SK-N-SH treated with all-trans-retinoic acid at 6 μM for 48 hours (cell line): Measurements from ENCODE around the gene OXTR.

ENCODE experiments used
- ATAC-seq: fragments of 200-7000 bp; cut with Tn5 transposase; 3 replicates; pipeline ENCODE4 v1.9.1; 2020; ENCODE audit warnings: mild to moderate bottlenecking, moderate library complexity
- CREB5 ChIP-seq: fragments of 250-450 bp; sonication (Bioruptor Pico); IDR thresholded peaks from 2 replicates; pipeline ENCODE4 v1.5.1; 2020; ENCODE audit warnings: low read depth, mild to moderate bottlenecking, moderate library complexity
- ISL1 ChIP-seq: fragments of 250-450 bp; sonication (Bioruptor Pico); IDR thresholded peaks from 2 replicates; pipeline ENCODE4 v2.1.2; 2022; ENCODE audit warnings: mild to moderate bottlenecking, moderate library complexity
- OSR1 ChIP-seq: fragments of 250-450 bp; sonication (Bioruptor Pico); IDR thresholded peaks from 2 replicates; pipeline ENCODE4 v1.8.0; 2022; ENCODE audit warnings: moderate library complexity, mild to moderate bottlenecking, inconsistent platforms
- PPARA ChIP-seq: fragments of 250-450 bp; sonication (Bioruptor Pico); IDR thresholded peaks from 2 replicates; pipeline ENCODE4 v1.5.0; 2020; ENCODE audit warnings: mild to moderate bottlenecking, borderline replicate concordance
- RARB ChIP-seq: fragments of 250-450 bp; sonication (Bioruptor Pico); IDR thresholded peaks from 2 replicates; pipeline ENCODE4 v1.8.0; 2021; ENCODE audit warnings: mild to moderate bottlenecking, moderate library complexity
- SNAI2 ChIP-seq: fragments of 250-450 bp; sonication (Bioruptor Pico); IDR thresholded peaks from 2 replicates; pipeline ENCODE4 v1.5.0; 2020; ENCODE audit warnings: mild to moderate bottlenecking, moderate library complexity
- TCF4 ChIP-seq: fragments of 250-450 bp; sonication (Bioruptor Pico); IDR thresholded peaks from 2 replicates; pipeline ENCODE4 v1.8.0; 2021; ENCODE audit warnings: mild to moderate bottlenecking, moderate library complexity, borderline replicate concordance
- TOX ChIP-seq: fragments of 250-450 bp; sonication (Bioruptor Pico); IDR thresholded peaks from 2 replicates; pipeline ENCODE4 v1.8.0; 2021; ENCODE audit warnings: mild to moderate bottlenecking, moderate library complexity, borderline replicate concordance
- TSHZ2 ChIP-seq: fragments of 250-450 bp; sonication (Bioruptor Pico); IDR thresholded peaks from 2 replicates; pipeline ENCODE4 v1.5.0; 2020; ENCODE audit warnings: mild to moderate bottlenecking, moderate library complexity
- ZC3H10 ChIP-seq: fragments of 250-450 bp; sonication (Bioruptor Pico); IDR thresholded peaks from 2 replicates; pipeline ENCODE4 v1.5.1; 2021; ENCODE audit warnings: mild to moderate bottlenecking, moderate library complexity
- ZNF565 ChIP-seq: fragments of 450-650 bp; formaldehyde crosslinking; conservative IDR thresholded peaks from 2 replicates; pipeline ENCODE4 v1.5.0; 2020; ENCODE audit warnings: low read depth, mild to moderate bottlenecking, moderate library complexity
- ZNF70 ChIP-seq: fragments of 450-650 bp; formaldehyde crosslinking; IDR thresholded peaks from 2 replicates; pipeline ENCODE4 v1.5.0; 2020; ENCODE audit warnings: mild to moderate bottlenecking, moderate library complexity
- ZNF8 ChIP-seq: fragments of 450-650 bp; formaldehyde crosslinking; IDR thresholded peaks from 2 replicates; pipeline ENCODE4 v1.5.0; 2020; ENCODE audit warnings: mild to moderate bottlenecking, moderate library complexity
- TF ChIP-seq, protein P1 (sequence below): fragments of 250-450 bp; sonication (Bioruptor Pico); IDR thresholded peaks from 2 replicates; pipeline ENCODE4 v1.5.1; 2021; ENCODE audit warnings: mild to moderate bottlenecking, moderate library complexity
- TF ChIP-seq, protein P2 (sequence below): fragments of 250-450 bp; sonication (Bioruptor Pico); IDR thresholded peaks from 2 replicates; pipeline ENCODE4 v1.8.0; 2020; ENCODE audit warnings: mild to moderate bottlenecking, moderate library complexity, borderline replicate concordance

OXTR gene

DNA sequence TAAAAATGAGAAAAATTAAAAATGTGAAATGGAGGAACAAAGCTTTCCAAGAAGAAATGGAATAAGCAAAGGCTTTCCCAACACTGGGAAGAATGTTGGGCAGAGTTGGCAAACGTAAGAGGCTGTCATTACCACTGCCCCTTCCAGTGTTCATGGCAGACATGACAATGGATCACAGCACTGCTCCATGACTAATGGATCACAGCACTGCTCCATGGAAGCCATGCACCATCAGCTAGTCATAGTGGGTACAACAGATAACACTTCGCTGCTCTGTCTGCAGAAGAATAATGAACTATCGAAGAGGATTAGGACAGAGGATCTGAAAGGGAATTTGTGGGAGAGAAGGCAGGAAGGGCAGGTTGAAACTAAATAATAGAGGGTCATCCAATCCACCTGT lies 30.8 kb downstream of the OXTR start:
- no peak for ATAC-seq
- TF ChIP-seq OSR1 (CRISPR knock-in tag) (no peak), RARB (no peak), CREB5 (no peak), ISL1 (CRISPR knock-in tag) (no peak)
- TF ChIP-seq, protein P1, sequence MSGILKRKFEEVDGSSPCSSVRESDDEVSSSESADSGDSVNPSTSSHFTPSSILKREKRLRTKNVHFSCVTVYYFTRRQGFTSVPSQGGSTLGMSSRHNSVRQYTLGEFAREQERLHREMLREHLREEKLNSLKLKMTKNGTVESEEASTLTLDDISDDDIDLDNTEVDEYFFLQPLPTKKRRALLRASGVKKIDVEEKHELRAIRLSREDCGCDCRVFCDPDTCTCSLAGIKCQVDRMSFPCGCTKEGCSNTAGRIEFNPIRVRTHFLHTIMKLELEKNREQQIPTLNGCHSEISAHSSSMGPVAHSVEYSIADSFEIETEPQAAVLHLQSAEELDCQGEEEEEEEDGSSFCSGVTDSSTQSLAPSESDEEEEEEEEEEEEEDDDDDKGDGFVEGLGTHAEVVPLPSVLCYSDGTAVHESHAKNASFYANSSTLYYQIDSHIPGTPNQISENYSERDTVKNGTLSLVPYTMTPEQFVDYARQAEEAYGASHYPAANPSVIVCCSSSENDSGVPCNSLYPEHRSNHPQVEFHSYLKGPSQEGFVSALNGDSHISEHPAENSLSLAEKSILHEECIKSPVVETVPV: no peak
- TF ChIP-seq, protein P2, sequence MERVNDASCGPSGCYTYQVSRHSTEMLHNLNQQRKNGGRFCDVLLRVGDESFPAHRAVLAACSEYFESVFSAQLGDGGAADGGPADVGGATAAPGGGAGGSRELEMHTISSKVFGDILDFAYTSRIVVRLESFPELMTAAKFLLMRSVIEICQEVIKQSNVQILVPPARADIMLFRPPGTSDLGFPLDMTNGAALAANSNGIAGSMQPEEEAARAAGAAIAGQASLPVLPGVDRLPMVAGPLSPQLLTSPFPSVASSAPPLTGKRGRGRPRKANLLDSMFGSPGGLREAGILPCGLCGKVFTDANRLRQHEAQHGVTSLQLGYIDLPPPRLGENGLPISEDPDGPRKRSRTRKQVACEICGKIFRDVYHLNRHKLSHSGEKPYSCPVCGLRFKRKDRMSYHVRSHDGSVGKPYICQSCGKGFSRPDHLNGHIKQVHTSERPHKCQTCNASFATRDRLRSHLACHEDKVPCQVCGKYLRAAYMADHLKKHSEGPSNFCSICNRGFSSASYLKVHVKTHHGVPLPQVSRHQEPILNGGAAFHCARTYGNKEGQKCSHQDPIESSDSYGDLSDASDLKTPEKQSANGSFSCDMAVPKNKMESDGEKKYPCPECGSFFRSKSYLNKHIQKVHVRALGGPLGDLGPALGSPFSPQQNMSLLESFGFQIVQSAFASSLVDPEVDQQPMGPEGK (CRISPR knock-in tag): no peak

- ATAC-seq: no peak
- TF ChIP-seq ZNF8 (no peak), ZNF565 (no peak), SNAI2 (CRISPR knock-in tag) (no peak), TSHZ2 (CRISPR knock-in tag) (no peak), ZC3H10 (no peak)
- TF ChIP-seq, protein P2 (CRISPR knock-in tag): no peak
- TF ChIP-seq, protein P1: no peak
These were observed 31.6 kb downstream of the OXTR start for GRCh38 chr3:8737823-8738222.

- TF ChIP-seq ZNF70 (CRISPR knock-in tag) (no peak), TOX (CRISPR knock-in tag) (no peak), TCF4 (CRISPR knock-in tag) (no peak), ZC3H10 (no peak), PPARA (no peak), CREB5 (no peak), SNAI2 (CRISPR knock-in tag) (no peak), TSHZ2 (CRISPR knock-in tag) (no peak)
- TF ChIP-seq, protein P1: no peak
- no peak for ATAC-seq
These were observed 32.1 kb downstream of the OXTR start for GRCh38 chr3:8737301-8737700.
